Measurements from ENCODE around the gene ELMO1. TPM values are rescaled to one million over a fixed set of nuclear protein-coding genes. Genes with fewer than 3 reads are reported as not detected.

ELMO1 gene
- total RNA-seq, 1 experiment from 2014 or later: 1.1 TPM

GRCh38 chr7:36966039-36966438, 482.6 kb downstream of the ELMO1 start:
- BruUV-seq (replicated peaks): no TSS peak

More at GRCh38 chr7:36966039-36966438, 482.6 kb downstream of the ELMO1 start:
- CTCF ChIA-PET: interaction anchor here (1.9 kb wide), 1 partner anchor 233 kb away, joined by 4 read pairs; no protein-coding TSS in a partner anchor
- Histone ChIP-seq H3K4me2 (ENCODE audit: low read length) (no peak overlapping the region), H3K9ac (ENCODE audit: low read length) (no peak overlapping the region), H3K79me2 (ENCODE audit: insufficient read depth, low read length) (no peaks in the 10 kb centered on the region), H2AFZ (ENCODE audit: low read depth, low read length, poor library complexity, severe bottlenecking) (no peak overlapping the region), H3K27ac (ENCODE audit: low read depth, low read length) (no peak overlapping the region), H3K4me3 (replicated peaks in 1 of 2; ENCODE audit: low read depth in 1 of 2, low read length in 2 of 2) (no peak overlapping the region), H3K9me3 (ENCODE audit: control insufficient read depth in 1 of 2, insufficient read depth in 1 of 2, low read depth in 1 of 2, low read length in 2 of 2) (no peaks in the 10 kb centered on the region), H3K4me1 (ENCODE audit: control insufficient read depth in 1 of 2, insufficient read depth in 2 of 2, low read length in 2 of 2) (peaks cover 0 to 14% of the 10 kb centered on the region in 2 experiments; a peak in 2 of 4 replicates), H4K20me1 (ENCODE audit: insufficient read depth) (no peaks in the 10 kb centered on the region), H3K9me2 (ENCODE audit: insufficient read depth) (no peaks in the 10 kb centered on the region), H3K36me3 (ENCODE audit: control insufficient read depth in 1 of 2, insufficient read depth in 2 of 2, low read length in 2 of 2) (no peaks in the 10 kb centered on the region), H3K27me3 (ENCODE audit: insufficient read depth, low read length) (no peaks in the 10 kb centered on the region)
- POLR2A ChIA-PET: no interaction called here
- intact Hi-C loops (cut with micrococcal nuclease): loop anchor here (5.0 to 10.0 kb wide), 2 partner anchors 301 to 479 kb away; no protein-coding TSS in a partner anchor
- RAD21 ChIA-PET (ENCODE audit: low non-redundant PET in 1 of 2, low total read pairs in 2 of 2, uncharacterized antibody in 2 of 2, unreplicated experiment in 2 of 2): no interaction called here
- ATAC-seq: no peak
- DNase-seq (ENCODE audit: low read depth, low spot score): no peak
- TF ChIP-seq REST (IDR thresholded peaks at IDR 0.05; ENCODE audit: low read depth): no peak
- no peak for TF ChIP-seq EZH2 (IDR thresholded peaks at IDR 0.05)
- no peak for TF ChIP-seq CEBPB (IDR thresholded peaks at IDR 0.05; ENCODE audit: low read depth)
- no peak for TF ChIP-seq MAX (IDR thresholded peaks at IDR 0.05)
- no peak for TF ChIP-seq FOSL1 (IDR thresholded peaks at IDR 0.05; ENCODE audit: low read depth)
- no peak for TF ChIP-seq SP1 (IDR thresholded peaks at IDR 0.05; ENCODE audit: low read depth)
- no peak for TF ChIP-seq EGR1 (IDR thresholded peaks at IDR 0.05; ENCODE audit: low read depth)
- no peak for TF ChIP-seq SRF (IDR thresholded peaks at IDR 0.05; ENCODE audit: low read depth)
- TF ChIP-seq TCF7L2 (IDR thresholded peaks at IDR 0.05; ENCODE audit: borderline replicate concordance, extremely low read depth, insufficient read depth, insufficient read length): no peak
- TF ChIP-seq ZNF274 (IDR thresholded peaks at IDR 0.05; ENCODE audit: low read depth, low read length): no peak
- no peak for TF ChIP-seq ATF3 (IDR thresholded peaks at IDR 0.05)
